ENCODE measurements around the gene CENPA. TPM values are rescaled to one million over a fixed set of nuclear protein-coding genes. Genes with fewer than 3 reads are reported as not detected.

The CENPA gene
- total RNA-seq, 1 experiment from 2014 or later = 45.8 TPM

DNA sequence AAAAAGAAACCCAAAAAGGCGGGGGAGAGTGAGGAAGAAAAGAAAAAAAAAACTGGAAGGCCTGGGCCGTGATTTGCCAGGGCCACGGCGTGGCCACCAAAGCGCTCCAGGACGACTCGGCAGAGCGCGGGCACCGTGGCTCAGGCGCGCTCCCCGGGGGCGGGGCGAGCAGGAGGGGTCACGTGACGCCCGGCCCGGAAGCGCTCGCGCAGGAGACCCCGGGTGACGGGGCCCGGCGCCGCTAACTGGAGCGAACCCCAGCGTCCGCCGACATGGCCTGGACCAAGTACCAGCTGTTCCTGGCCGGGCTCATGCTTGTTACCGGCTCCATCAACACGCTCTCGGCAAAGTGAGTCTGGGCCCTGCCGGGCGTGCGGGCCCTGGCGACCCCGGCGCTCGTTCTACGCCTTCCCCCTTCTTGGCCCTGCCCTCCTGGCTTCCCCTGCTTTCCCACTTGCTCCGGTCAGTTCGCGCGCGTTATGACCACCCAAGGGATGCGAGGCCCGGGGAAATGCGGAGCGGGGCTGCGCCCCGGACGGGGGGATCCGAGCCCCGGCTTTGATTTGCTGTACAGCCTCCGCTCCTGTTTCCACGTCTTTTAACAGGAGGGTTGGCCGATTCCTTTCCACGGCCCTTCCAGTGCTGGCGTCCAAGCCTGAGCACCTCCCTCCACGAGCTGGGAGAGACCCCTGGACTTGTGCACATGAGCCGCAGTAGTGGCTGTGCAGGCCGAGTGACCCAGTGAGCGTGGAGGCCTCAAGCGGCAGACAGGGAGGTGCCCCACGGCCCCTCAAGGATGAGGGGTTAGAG is 21.6 kb upstream of the CENPA start, which contains the start of gene SLC35F6:
Gene SLC35F6 (plus strand): TSS at position 207 of the 810 bp plus-strand sequence. CDS start 66 bp downstream, at position 273.
- POLR2A ChIA-PET = interaction anchor here (0.7 to 1.2 kb wide), 2 partner anchors 9 to 928 kb away, joined by 3 read pairs; no protein-coding TSS in a partner anchor
- CTCF ChIA-PET = no interaction called here
- ATAC-seq (peak; percentile 68), DNase-seq (ENCODE audit: low read depth, low spot score) (no peak)
- RAD21 ChIA-PET (ENCODE audit: low non-redundant PET in 1 of 2, low total read pairs in 2 of 2, uncharacterized antibody in 2 of 2, unreplicated experiment in 2 of 2) = no interaction called here
- H3K79me2 ChIP-seq (ENCODE audit: insufficient read depth, low read length) = peaks cover 45% of the 10 kb centered on the region
- TF ChIP-seq YY1 (IDR thresholded peaks at IDR 0.05; ENCODE audit: extremely low read depth, insufficient replicate concordance, low read depth, low read length) = no peak
- TF ChIP-seq ZFX (IDR thresholded peaks at IDR 0.05) = peak; percentile 87
- TF ChIP-seq POLR2A (IDR thresholded peaks at IDR 0.05; ENCODE audit: borderline replicate concordance, extremely low read depth, insufficient read depth, insufficient read length) = peak; percentile 70
- no peak for TF ChIP-seq MAX (IDR thresholded peaks at IDR 0.05)
- TF ChIP-seq EZH2phosphoT487 (IDR thresholded peaks at IDR 0.05; ENCODE audit: borderline replicate concordance) = no peak
- no peak for TF ChIP-seq TCF7L2 (IDR thresholded peaks at IDR 0.05; ENCODE audit: borderline replicate concordance, extremely low read depth, insufficient read depth, insufficient read length)
- no peak for TF ChIP-seq CEBPB (IDR thresholded peaks at IDR 0.05; ENCODE audit: low read depth)
- TF ChIP-seq, protein P1, sequence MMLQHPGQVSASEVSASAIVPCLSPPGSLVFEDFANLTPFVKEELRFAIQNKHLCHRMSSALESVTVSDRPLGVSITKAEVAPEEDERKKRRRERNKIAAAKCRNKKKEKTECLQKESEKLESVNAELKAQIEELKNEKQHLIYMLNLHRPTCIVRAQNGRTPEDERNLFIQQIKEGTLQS (IDR thresholded peaks at IDR 0.05) = no peak
- peak; percentile 85 for TF ChIP-seq POLR2AphosphoS5 (IDR thresholded peaks at IDR 0.05; ENCODE audit: low read depth, low read length)
- no peaks in the 10 kb centered on the region for H3K9me3 ChIP-seq (ENCODE audit: control insufficient read depth in 1 of 2, insufficient read depth in 1 of 2, low read depth in 1 of 2, low read length in 2 of 2)
- H3K4me3 ChIP-seq (replicated peaks in 1 of 2; ENCODE audit: low read depth in 1 of 2, low read length in 2 of 2) = peak within 1 kb of the TSS; percentile 96 to 98
- peak within 1 kb of the TSS; percentile 99 for H3K4me2 ChIP-seq (ENCODE audit: low read length)
- intact Hi-C loops (cut with micrococcal nuclease) = no loop called here
- peak within 1 kb of the TSS; percentile 90 for H3K9ac ChIP-seq (ENCODE audit: low read length)
- BruUV-seq (replicated peaks) = TSS peak; percentile 51
- no peaks in the 10 kb centered on the region for H3K27me3 ChIP-seq (ENCODE audit: insufficient read depth, low read length)
- no peaks in the 10 kb centered on the region for H3K9me2 ChIP-seq (ENCODE audit: insufficient read depth)
- H2AFZ ChIP-seq (ENCODE audit: low read depth, low read length, poor library complexity, severe bottlenecking) = no peak within 1 kb of the TSS
- H3K36me3 ChIP-seq (ENCODE audit: control insufficient read depth in 1 of 2, insufficient read depth in 2 of 2, low read length in 2 of 2) = no peaks in the 10 kb centered on the region
- H3K27ac ChIP-seq (ENCODE audit: low read depth, low read length) = peak within 1 kb of the TSS; percentile 59
- peaks cover 50 to 63% of the 10 kb centered on the region in 2 experiments for H3K4me1 ChIP-seq (ENCODE audit: control insufficient read depth in 1 of 2, insufficient read depth in 2 of 2, low read length in 2 of 2)
- H4K20me1 ChIP-seq (ENCODE audit: insufficient read depth) = no peaks in the 10 kb centered on the region

All from HCT116 (cell line).